Measurements from ENCODE around the gene FAM174C.

The FAM174C gene

DNA sequence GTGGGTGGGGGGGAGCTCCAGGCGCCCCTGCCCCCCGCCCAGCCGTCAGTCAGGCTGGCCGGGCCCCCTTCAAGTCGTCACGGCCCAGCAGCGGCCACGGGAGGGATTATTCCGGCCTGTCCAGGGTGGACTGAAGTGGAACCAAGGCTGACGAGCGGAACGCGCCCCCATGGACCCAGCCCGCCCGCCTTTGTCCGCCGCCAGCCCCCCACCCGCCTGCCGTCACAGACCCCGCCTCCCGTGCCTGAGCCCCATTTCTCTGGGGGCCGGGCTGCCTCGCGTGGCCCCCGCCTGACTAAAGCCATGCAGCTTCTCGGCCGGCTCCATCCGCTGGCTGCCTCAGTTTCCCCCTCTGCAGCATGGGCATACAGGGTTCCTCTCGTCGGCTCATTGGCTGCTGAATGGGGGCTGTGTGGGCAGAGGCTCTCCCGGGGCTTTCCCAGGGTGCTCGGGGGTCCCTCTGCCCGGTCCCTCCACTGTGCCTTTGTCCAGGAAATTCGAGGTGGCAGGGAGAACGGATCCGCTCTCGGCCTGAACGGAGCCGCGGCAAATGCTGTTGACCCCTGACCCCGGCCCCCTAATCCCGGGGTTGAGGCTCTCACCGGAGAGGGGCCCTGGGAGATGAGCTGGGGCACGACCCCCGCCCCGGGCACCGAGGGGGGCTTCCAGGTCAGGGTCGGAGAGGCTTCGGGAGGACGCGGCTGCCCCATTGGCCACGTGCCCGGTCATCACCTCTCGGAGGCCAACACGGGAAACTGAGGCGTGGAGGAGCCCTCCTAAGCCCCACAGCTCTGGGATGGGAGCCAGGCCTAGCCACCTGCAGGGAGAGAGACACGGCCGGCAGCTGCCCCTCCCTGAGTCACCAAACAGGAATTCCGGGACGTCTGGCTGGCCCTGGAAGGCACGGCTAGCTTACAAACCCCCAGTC is 37.7 kb downstream of the FAM174C start:
- no peak overlapping the region for H3K27ac ChIP-seq (ENCODE audit: extremely low read depth, low read depth, low read length)
- ChIA-PET POLR2A (interaction anchor here (0.7 to 2.5 kb wide), 4 partner anchors 29 to 70 kb away, joined by 3 to 11 read pairs (median 6); partner anchors contain the start of gene CIRBP), CTCF (interaction anchor here (0.6 to 2.6 kb wide), 8 partner anchors 11 to 69 kb away, joined by 3 to 9 read pairs (median 4); no protein-coding TSS in a partner anchor)
- no peaks in the 10 kb centered on the region for H3K9me3 ChIP-seq (ENCODE audit: control insufficient read depth, insufficient read depth, low read depth, low read length)
- H3K36me3 ChIP-seq (ENCODE audit: control insufficient read depth in 2 of 2, insufficient read depth in 1 of 2, low read length in 2 of 2) = no peaks in the 10 kb centered on the region
- no peak overlapping the region for H3K4me3 ChIP-seq (ENCODE audit: low read depth, low read length)
- H3K4me1 ChIP-seq (ENCODE audit: control insufficient read depth, insufficient read depth, low read length) = no peaks in the 10 kb centered on the region
- no peak for TF ChIP-seq ZNF248 (tag by site-specific recombination; IDR thresholded peaks at IDR 0.05)
- no peak for TF ChIP-seq ZNF138 (tag by site-specific recombination; IDR thresholded peaks at IDR 0.05; ENCODE audit: borderline replicate concordance)
- no peak for TF ChIP-seq ZNF610 (tag by site-specific recombination; IDR thresholded peaks at IDR 0.05; ENCODE audit: borderline replicate concordance)
- no peak for TF ChIP-seq SALL2 (tag by site-specific recombination; IDR thresholded peaks at IDR 0.05; ENCODE audit: borderline replicate concordance)
- TF ChIP-seq ZNF585B (tag by site-specific recombination; IDR thresholded peaks at IDR 0.05) = no peak
- no peak for TF ChIP-seq KLF16 (tag by site-specific recombination; IDR thresholded peaks at IDR 0.05)
- TF ChIP-seq ZSCAN23 (tag by site-specific recombination; IDR thresholded peaks at IDR 0.05) = no peak
- no peak for TF ChIP-seq ZBTB21 (tag by site-specific recombination; IDR thresholded peaks at IDR 0.05)
- no peak for TF ChIP-seq ZBTB8A (tag by site-specific recombination; IDR thresholded peaks at IDR 0.05)
- no peak for TF ChIP-seq KLF8 (tag by site-specific recombination; IDR thresholded peaks at IDR 0.05)
- TF ChIP-seq ZEB2 (tag by site-specific recombination; IDR thresholded peaks at IDR 0.05) = peak; percentile 47; the same call in 1 of the 2 replicates
- TF ChIP-seq PATZ1 (tag by site-specific recombination; IDR thresholded peaks at IDR 0.05) = 0 out of 2 replicates have a peak, but pooled peaks have one; percentile 22
- TF ChIP-seq, protein P1, sequence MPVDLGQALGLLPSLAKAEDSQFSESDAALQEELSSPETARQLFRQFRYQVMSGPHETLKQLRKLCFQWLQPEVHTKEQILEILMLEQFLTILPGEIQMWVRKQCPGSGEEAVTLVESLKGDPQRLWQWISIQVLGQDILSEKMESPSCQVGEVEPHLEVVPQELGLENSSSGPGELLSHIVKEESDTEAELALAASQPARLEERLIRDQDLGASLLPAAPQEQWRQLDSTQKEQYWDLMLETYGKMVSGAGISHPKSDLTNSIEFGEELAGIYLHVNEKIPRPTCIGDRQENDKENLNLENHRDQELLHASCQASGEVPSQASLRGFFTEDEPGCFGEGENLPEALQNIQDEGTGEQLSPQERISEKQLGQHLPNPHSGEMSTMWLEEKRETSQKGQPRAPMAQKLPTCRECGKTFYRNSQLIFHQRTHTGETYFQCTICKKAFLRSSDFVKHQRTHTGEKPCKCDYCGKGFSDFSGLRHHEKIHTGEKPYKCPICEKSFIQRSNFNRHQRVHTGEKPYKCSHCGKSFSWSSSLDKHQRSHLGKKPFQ (tag by site-specific recombination; IDR thresholded peaks at IDR 0.05) = no peak
- TF ChIP-seq, protein P2, sequence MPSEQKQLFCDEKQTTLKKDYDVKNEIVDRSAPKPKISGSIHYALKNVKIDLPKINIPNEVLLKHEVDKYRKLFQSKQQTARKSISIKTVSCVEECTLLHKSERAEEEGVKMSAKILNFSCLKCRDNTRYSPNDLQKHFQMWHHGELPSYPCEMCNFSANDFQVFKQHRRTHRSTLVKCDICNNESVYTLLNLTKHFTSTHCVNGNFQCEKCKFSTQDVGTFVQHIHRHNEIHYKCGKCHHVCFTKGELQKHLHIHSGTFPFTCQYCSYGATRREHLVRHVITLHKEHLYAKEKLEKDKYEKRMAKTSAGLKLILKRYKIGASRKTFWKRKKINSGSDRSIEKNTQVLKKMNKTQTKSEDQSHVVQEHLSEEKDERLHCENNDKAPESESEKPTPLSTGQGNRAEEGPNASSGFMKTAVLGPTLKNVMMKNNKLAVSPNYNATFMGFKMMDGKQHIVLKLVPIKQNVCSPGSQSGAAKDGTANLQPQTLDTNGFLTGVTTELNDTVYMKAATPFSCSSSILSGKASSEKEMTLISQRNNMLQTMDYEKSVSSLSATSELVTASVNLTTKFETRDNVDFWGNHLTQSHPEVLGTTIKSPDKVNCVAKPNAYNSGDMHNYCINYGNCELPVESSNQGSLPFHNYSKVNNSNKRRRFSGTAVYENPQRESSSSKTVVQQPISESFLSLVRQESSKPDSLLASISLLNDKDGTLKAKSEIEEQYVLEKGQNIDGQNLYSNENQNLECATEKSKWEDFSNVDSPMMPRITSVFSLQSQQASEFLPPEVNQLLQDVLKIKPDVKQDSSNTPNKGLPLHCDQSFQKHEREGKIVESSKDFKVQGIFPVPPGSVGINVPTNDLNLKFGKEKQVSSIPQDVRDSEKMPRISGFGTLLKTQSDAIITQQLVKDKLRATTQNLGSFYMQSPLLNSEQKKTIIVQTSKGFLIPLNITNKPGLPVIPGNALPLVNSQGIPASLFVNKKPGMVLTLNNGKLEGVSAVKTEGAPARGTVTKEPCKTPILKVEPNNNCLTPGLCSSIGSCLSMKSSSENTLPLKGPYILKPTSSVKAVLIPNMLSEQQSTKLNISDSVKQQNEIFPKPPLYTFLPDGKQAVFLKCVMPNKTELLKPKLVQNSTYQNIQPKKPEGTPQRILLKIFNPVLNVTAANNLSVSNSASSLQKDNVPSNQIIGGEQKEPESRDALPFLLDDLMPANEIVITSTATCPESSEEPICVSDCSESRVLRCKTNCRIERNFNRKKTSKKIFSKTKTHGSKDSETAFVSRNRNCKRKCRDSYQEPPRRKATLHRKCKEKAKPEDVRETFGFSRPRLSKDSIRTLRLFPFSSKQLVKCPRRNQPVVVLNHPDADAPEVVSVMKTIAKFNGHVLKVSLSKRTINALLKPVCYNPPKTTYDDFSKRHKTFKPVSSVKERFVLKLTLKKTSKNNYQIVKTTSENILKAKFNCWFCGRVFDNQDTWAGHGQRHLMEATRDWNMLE (tag by site-specific recombination; conservative IDR thresholded peaks at IDR 0.05; ENCODE audit: low read depth) = no peak
- TF ChIP-seq, protein P3, sequence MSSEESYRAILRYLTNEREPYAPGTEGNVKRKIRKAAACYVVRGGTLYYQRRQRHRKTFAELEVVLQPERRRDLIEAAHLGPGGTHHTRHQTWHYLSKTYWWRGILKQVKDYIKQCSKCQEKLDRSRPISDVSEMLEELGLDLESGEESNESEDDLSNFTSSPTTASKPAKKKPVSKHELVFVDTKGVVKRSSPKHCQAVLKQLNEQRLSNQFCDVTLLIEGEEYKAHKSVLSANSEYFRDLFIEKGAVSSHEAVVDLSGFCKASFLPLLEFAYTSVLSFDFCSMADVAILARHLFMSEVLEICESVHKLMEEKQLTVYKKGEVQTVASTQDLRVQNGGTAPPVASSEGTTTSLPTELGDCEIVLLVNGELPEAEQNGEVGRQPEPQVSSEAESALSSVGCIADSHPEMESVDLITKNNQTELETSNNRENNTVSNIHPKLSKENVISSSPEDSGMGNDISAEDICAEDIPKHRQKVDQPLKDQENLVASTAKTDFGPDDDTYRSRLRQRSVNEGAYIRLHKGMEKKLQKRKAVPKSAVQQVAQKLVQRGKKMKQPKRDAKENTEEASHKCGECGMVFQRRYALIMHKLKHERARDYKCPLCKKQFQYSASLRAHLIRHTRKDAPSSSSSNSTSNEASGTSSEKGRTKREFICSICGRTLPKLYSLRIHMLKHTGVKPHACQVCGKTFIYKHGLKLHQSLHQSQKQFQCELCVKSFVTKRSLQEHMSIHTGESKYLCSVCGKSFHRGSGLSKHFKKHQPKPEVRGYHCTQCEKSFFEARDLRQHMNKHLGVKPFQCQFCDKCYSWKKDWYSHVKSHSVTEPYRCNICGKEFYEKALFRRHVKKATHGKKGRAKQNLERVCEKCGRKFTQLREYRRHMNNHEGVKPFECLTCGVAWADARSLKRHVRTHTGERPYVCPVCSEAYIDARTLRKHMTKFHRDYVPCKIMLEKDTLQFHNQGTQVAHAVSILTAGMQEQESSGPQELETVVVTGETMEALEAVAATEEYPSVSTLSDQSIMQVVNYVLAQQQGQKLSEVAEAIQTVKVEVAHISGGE (tag by site-specific recombination; conservative IDR thresholded peaks at IDR 0.05; ENCODE audit: low read depth) = no peak
- TF ChIP-seq GLIS1 (tag by site-specific recombination; IDR thresholded peaks at IDR 0.05) = peak; percentile 14; the same call in 1 of the 2 replicates
- TF ChIP-seq, protein P4, sequence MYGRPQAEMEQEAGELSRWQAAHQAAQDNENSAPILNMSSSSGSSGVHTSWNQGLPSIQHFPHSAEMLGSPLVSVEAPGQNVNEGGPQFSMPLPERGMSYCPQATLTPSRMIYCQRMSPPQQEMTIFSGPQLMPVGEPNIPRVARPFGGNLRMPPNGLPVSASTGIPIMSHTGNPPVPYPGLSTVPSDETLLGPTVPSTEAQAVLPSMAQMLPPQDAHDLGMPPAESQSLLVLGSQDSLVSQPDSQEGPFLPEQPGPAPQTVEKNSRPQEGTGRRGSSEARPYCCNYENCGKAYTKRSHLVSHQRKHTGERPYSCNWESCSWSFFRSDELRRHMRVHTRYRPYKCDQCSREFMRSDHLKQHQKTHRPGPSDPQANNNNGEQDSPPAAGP (tag by site-specific recombination; IDR thresholded peaks at IDR 0.05) = no peak
- TF ChIP-seq ZNF473 (tag by site-specific recombination; IDR thresholded peaks at IDR 0.05) = no peak
- TF ChIP-seq ZNF513 (tag by site-specific recombination; IDR thresholded peaks at IDR 0.05) = no peak
- no peak for TF ChIP-seq ZNF366 (tag by site-specific recombination; conservative IDR thresholded peaks at IDR 0.05)
- no peak for TF ChIP-seq ZNF2 (tag by site-specific recombination; IDR thresholded peaks at IDR 0.05)
- TF ChIP-seq OVOL3 (tag by site-specific recombination; IDR thresholded peaks at IDR 0.05) = no peak
